Spleen (tissue), 7 donors: Measurements from ENCODE around the gene DHX57.

Source experiments
- CTCF ChIP-seq, 11 experiments: fragments of 200-600 bp in 7 of 11; fragments of 450-650 bp in 4 of 11; sonication (generic) in 4 of 11; IDR thresholded peaks in 8 of 11; conservative IDR thresholded peaks in 3 of 11; 1 replicate in 7 of 11; 2 replicates in 4 of 11; pipeline versions ENCODE4 v1.4.0 to v1.8.0; 2016 to 2021; ENCODE audit warnings: antibody characterized with exemption in 11 of 11, inconsistent platforms in 4 of 11, mild to moderate bottlenecking in 1 of 11
- POLR2A ChIP-seq, 3 donors: fragments of 450-650 bp; IDR thresholded peaks; one replicate each; pipeline ENCODE4 v1.5.1; 2017; ENCODE audit warnings: antibody characterized with exemption in 3 of 3, mild to moderate bottlenecking in 1 of 3
- donor health status: DM: no; HTN: no; CAD: no; lungs with moderate emphysema.
- donor health status: DM: no; HTN: no; CAD: no.
- donor health status: DM: no; HTN: no; CAD: no.

- TF ChIP-seq POLR2A (IDR thresholded peaks at IDR 0.05) = no peak
- no peak for TF ChIP-seq CTCF (IDR thresholded peaks at IDR 0.05 in 8 of 11, conservative IDR thresholded peaks at IDR 0.05 in 3 of 11)
These were observed 123.9 kb downstream of the DHX57 start for GRCh38 chr2:38751596-38752410.
